Upper lobe of left lung (tissue), 4 donors: ENCODE measurements around the gene TUT7.

Experiments used
- POLR2A ChIP-seq, 4 donors: fragments of 450-650 bp; IDR thresholded peaks; one replicate each; pipeline ENCODE4 v1.5.1; 2016 to 2017; ENCODE audit warnings: antibody characterized with exemption in 4 of 4, mild to moderate bottlenecking in 2 of 4
- TF ChIP-seq, protein P1 (sequence below), 6 experiments: fragments of 450-650 bp in 4 of 6; fragments of 200-600 bp in 2 of 6; sonication (generic) in 2 of 6; IDR thresholded peaks; one replicate each; pipeline ENCODE4 v1.5.1; 2016 to 2019; ENCODE audit warnings: antibody characterized with exemption in 6 of 6

DNA sequence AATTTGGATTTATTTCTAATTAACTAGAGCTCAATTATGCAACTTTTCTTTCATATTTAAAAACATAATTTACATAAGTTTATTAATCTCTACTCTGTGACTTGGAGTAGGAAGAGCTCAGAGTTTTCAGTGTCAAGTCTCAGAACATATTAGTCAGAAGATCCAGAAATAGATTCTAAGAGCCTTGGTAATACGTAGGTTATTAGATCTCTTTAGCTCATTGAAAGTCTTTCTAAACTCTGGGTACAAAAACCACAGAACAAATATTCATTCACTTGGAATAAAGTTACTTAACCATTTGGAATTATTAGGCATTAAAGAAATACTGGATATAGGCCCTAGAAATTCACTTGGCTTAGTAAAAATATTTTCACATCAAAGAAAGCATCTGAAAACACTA lies 45.5 kb downstream of the TUT7 start:
- TF ChIP-seq, protein P1, sequence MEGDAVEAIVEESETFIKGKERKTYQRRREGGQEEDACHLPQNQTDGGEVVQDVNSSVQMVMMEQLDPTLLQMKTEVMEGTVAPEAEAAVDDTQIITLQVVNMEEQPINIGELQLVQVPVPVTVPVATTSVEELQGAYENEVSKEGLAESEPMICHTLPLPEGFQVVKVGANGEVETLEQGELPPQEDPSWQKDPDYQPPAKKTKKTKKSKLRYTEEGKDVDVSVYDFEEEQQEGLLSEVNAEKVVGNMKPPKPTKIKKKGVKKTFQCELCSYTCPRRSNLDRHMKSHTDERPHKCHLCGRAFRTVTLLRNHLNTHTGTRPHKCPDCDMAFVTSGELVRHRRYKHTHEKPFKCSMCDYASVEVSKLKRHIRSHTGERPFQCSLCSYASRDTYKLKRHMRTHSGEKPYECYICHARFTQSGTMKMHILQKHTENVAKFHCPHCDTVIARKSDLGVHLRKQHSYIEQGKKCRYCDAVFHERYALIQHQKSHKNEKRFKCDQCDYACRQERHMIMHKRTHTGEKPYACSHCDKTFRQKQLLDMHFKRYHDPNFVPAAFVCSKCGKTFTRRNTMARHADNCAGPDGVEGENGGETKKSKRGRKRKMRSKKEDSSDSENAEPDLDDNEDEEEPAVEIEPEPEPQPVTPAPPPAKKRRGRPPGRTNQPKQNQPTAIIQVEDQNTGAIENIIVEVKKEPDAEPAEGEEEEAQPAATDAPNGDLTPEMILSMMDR (IDR thresholded peaks at IDR 0.05): no peak
- TF ChIP-seq POLR2A (IDR thresholded peaks at IDR 0.05): no peak
